Measurements from ENCODE around the gene HUNK.

HUNK gene

GRCh38 chr21:31973402-31973944, 100.7 kb downstream of the HUNK start:
- no peak for ATAC-seq
- TF ChIP-seq PATZ1 (CRISPR knock-in tag; IDR thresholded peaks at IDR 0.05; ENCODE audit: borderline replicate concordance) (no peak), PPARA (CRISPR knock-in tag; IDR thresholded peaks at IDR 0.05; ENCODE audit: borderline replicate concordance) (no peak), CSDC2 (CRISPR knock-in tag; IDR thresholded peaks at IDR 0.05) (no peak), TCF4 (CRISPR knock-in tag; IDR thresholded peaks at IDR 0.05; ENCODE audit: borderline replicate concordance) (no peak), ZC3H10 (CRISPR knock-in tag; IDR thresholded peaks at IDR 0.05) (no peak), ZNF70 (CRISPR knock-in tag; IDR thresholded peaks at IDR 0.05) (no peak), TOX (CRISPR knock-in tag; IDR thresholded peaks at IDR 0.05; ENCODE audit: borderline replicate concordance) (no peak), GLIS3 (CRISPR knock-in tag; IDR thresholded peaks at IDR 0.05) (no peak), ESRRG (CRISPR knock-in tag; IDR thresholded peaks at IDR 0.05) (no peak), POU6F1 (CRISPR knock-in tag; IDR thresholded peaks at IDR 0.05; ENCODE audit: borderline replicate concordance, low read depth) (no peak), SNAI2 (CRISPR knock-in tag; IDR thresholded peaks at IDR 0.05) (no peak), ZFP3 (CRISPR knock-in tag; IDR thresholded peaks at IDR 0.05) (no peak), ZNF8 (CRISPR knock-in tag; IDR thresholded peaks at IDR 0.05) (no peak), TSHZ2 (CRISPR knock-in tag; IDR thresholded peaks at IDR 0.05) (no peak), ZFP30 (CRISPR knock-in tag; IDR thresholded peaks at IDR 0.05) (no peak), ARNTL (CRISPR knock-in tag; IDR thresholded peaks at IDR 0.05; ENCODE audit: borderline replicate concordance, low read depth) (no peak)
- TF ChIP-seq, protein P1, sequence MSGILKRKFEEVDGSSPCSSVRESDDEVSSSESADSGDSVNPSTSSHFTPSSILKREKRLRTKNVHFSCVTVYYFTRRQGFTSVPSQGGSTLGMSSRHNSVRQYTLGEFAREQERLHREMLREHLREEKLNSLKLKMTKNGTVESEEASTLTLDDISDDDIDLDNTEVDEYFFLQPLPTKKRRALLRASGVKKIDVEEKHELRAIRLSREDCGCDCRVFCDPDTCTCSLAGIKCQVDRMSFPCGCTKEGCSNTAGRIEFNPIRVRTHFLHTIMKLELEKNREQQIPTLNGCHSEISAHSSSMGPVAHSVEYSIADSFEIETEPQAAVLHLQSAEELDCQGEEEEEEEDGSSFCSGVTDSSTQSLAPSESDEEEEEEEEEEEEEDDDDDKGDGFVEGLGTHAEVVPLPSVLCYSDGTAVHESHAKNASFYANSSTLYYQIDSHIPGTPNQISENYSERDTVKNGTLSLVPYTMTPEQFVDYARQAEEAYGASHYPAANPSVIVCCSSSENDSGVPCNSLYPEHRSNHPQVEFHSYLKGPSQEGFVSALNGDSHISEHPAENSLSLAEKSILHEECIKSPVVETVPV (CRISPR knock-in tag; IDR thresholded peaks at IDR 0.05): no peak
- TF ChIP-seq, protein P2, sequence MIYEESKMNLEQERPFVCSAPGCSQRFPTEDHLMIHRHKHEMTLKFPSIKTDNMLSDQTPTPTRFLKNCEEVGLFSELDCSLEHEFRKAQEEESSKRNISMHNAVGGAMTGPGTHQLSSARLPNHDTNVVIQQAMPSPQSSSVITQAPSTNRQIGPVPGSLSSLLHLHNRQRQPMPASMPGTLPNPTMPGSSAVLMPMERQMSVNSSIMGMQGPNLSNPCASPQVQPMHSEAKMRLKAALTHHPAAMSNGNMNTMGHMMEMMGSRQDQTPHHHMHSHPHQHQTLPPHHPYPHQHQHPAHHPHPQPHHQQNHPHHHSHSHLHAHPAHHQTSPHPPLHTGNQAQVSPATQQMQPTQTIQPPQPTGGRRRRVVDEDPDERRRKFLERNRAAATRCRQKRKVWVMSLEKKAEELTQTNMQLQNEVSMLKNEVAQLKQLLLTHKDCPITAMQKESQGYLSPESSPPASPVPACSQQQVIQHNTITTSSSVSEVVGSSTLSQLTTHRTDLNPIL (CRISPR knock-in tag; IDR thresholded peaks at IDR 0.05; ENCODE audit: low read depth): no peak

GRCh38 chr21:31974454-31974985, 101.7 kb downstream of the HUNK start:
- no peak for TF ChIP-seq TSHZ2 (CRISPR knock-in tag; IDR thresholded peaks at IDR 0.05)
- no peak for TF ChIP-seq ZC3H10 (CRISPR knock-in tag; IDR thresholded peaks at IDR 0.05)
- no peak for TF ChIP-seq ZFP3 (CRISPR knock-in tag; IDR thresholded peaks at IDR 0.05)
- TF ChIP-seq TOX (CRISPR knock-in tag; IDR thresholded peaks at IDR 0.05; ENCODE audit: borderline replicate concordance): no peak
- no peak for TF ChIP-seq TCF4 (CRISPR knock-in tag; IDR thresholded peaks at IDR 0.05; ENCODE audit: borderline replicate concordance)
- no peak for ATAC-seq

Measured in SK-N-SH treated with all-trans-retinoic acid at 6 μM for 48 hours (cell line).